Measurements from ENCODE around the gene SGSM1. TPM values are rescaled to one million over a fixed set of nuclear protein-coding genes. Genes with fewer than 3 reads are reported as not detected.
A peak's percentile ranks its signal among the peaks of the same experiment; 100 is the strongest.

The SGSM1 gene
- total and polyA plus RNA-seq, 9 of the 15 experiments (the other 6 are each of a cell fraction or from before 2014, with no cell fraction given) = not detected

DNA sequence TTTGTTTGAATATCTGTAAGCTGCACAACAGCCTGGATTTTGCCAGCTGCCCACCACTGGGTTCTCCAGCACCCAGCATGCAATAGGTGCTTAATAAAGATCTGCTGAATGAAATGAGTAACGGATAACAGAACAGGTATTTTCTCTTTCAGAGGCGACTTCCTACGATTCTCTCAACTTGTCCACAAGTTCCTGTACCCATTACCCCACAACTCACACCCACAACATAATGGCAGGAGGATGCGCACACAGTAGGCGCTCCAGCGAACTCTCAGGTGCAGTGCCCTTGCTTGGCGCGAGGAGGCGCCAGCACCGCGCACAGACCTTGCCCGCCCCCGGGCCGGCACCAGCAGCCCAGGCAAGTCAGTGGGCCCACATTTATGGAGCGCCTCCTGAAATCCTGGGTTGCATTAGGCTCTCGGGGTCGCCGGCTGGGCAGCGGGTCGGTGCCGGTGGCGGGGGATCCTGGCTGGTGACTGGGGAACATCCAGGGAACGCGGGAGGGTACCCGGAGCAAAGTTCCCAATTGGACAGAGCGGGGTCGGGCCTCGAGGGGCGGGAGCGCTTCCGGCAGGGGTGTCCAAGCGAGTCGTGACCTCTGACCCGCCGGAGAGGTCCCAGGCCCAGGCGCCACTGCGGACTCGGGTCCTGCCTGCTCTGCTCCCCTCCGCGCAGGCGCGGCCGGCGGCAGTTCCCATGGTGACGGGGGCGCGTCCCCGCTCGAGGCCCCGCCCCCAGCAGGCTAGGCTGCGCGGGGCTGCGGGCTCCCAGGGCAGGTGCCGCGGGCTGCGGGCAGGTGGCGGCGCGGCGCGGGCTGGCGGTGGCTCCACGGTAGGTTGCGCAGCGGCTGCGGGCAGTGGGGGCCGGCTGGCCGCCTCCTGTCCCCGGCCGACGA is 146.2 kb downstream of the SGSM1 start, which contains the start of gene KIAA1671 (continued):
- TF ChIP-seq, protein P1, sequence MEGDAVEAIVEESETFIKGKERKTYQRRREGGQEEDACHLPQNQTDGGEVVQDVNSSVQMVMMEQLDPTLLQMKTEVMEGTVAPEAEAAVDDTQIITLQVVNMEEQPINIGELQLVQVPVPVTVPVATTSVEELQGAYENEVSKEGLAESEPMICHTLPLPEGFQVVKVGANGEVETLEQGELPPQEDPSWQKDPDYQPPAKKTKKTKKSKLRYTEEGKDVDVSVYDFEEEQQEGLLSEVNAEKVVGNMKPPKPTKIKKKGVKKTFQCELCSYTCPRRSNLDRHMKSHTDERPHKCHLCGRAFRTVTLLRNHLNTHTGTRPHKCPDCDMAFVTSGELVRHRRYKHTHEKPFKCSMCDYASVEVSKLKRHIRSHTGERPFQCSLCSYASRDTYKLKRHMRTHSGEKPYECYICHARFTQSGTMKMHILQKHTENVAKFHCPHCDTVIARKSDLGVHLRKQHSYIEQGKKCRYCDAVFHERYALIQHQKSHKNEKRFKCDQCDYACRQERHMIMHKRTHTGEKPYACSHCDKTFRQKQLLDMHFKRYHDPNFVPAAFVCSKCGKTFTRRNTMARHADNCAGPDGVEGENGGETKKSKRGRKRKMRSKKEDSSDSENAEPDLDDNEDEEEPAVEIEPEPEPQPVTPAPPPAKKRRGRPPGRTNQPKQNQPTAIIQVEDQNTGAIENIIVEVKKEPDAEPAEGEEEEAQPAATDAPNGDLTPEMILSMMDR (IDR thresholded peaks at IDR 0.05 in 2 of 3, conservative IDR thresholded peaks at IDR 0.05 in 1 of 3; ENCODE audit: insufficient read depth in 2 of 3, low read depth in 1 of 3, low read length in 3 of 3) = peak; percentile 66 to 85 (median 80)
- TF ChIP-seq MEIS2 (IDR thresholded peaks at IDR 0.05; ENCODE audit: partially characterized antibody) = peak; percentile 64
- TF ChIP-seq HNRNPUL1 (IDR thresholded peaks at IDR 0.05; ENCODE audit: low read length) = no peak
- no peak for TF ChIP-seq SMARCA4 (IDR thresholded peaks at IDR 0.05)
- TF ChIP-seq SMC3 (conservative IDR thresholded peaks at IDR 0.05; ENCODE audit: insufficient read depth, low read depth, low read length) = peak; percentile 46
- no peak for TF ChIP-seq HDAC3 (IDR thresholded peaks at IDR 0.05; ENCODE audit: borderline replicate concordance, partially characterized antibody)
- TF ChIP-seq MYNN (IDR thresholded peaks at IDR 0.05) = no peak
- TF ChIP-seq MYNN (CRISPR knock-in tag; IDR thresholded peaks at IDR 0.05) = no peak
- TF ChIP-seq FOXP1 (CRISPR knock-in tag; IDR thresholded peaks at IDR 0.05) = no peak
- 0 out of 2 replicates have a peak, but pooled peaks have one; percentile 45 for TF ChIP-seq SREBF2 (CRISPR knock-in tag; IDR thresholded peaks at IDR 0.05)
- TF ChIP-seq ZBTB8A (IDR thresholded peaks at IDR 0.05; ENCODE audit: partially characterized antibody) = no peak
- no peak for TF ChIP-seq XRCC5 (IDR thresholded peaks at IDR 0.05; ENCODE audit: low read depth, low read length)
- TF ChIP-seq, protein P2, sequence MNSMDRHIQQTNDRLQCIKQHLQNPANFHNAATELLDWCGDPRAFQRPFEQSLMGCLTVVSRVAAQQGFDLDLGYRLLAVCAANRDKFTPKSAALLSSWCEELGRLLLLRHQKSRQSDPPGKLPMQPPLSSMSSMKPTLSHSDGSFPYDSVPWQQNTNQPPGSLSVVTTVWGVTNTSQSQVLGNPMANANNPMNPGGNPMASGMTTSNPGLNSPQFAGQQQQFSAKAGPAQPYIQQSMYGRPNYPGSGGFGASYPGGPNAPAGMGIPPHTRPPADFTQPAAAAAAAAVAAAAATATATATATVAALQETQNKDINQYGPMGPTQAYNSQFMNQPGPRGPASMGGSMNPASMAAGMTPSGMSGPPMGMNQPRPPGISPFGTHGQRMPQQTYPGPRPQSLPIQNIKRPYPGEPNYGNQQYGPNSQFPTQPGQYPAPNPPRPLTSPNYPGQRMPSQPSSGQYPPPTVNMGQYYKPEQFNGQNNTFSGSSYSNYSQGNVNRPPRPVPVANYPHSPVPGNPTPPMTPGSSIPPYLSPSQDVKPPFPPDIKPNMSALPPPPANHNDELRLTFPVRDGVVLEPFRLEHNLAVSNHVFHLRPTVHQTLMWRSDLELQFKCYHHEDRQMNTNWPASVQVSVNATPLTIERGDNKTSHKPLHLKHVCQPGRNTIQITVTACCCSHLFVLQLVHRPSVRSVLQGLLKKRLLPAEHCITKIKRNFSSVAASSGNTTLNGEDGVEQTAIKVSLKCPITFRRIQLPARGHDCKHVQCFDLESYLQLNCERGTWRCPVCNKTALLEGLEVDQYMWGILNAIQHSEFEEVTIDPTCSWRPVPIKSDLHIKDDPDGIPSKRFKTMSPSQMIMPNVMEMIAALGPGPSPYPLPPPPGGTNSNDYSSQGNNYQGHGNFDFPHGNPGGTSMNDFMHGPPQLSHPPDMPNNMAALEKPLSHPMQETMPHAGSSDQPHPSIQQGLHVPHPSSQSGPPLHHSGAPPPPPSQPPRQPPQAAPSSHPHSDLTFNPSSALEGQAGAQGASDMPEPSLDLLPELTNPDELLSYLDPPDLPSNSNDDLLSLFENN (IDR thresholded peaks at IDR 0.05; ENCODE audit: low read depth in 2 of 2, low read length in 2 of 2) = no peak
- 0 out of 2 replicates have a peak, but pooled peaks have one; percentile 23 for TF ChIP-seq ZFX (CRISPR knock-in tag; IDR thresholded peaks at IDR 0.05)
- TF ChIP-seq NRF1 (conservative IDR thresholded peaks at IDR 0.05 in 1 of 2, IDR thresholded peaks at IDR 0.05 in 1 of 2) = peak; percentile 91 to 93
- peak; percentile 87 for TF ChIP-seq RFX1 (IDR thresholded peaks at IDR 0.05)
- no peak for TF ChIP-seq FOXA3 (CRISPR knock-in tag; conservative IDR thresholded peaks at IDR 0.05 in 1 of 2, IDR thresholded peaks at IDR 0.05 in 1 of 2)
- peak; percentile 31; the same call in 1 of the 2 replicates for TF ChIP-seq CTBP1 (IDR thresholded peaks at IDR 0.05; ENCODE audit: borderline replicate concordance)
- TF ChIP-seq NR2C2 (CRISPR knock-in tag; IDR thresholded peaks at IDR 0.05) = no peak
- TF ChIP-seq NR2C2 (tag; IDR thresholded peaks at IDR 0.05) = peak; percentile 88
- TF ChIP-seq, protein P3, sequence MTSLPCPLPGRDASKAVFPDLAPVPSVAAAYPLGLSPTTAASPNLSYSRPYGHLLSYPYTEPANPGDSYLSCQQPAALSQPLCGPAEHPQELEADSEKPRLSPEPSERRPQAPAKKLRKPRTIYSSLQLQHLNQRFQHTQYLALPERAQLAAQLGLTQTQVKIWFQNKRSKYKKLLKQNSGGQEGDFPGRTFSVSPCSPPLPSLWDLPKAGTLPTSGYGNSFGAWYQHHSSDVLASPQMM (CRISPR knock-in tag; IDR thresholded peaks at IDR 0.05) = no peak
